Panc1 (cell line): ENCODE data around the gene DZIP1. TPM values are rescaled to one million over a fixed set of nuclear protein-coding genes. Genes with fewer than 3 reads are reported as not detected.

Source experiments
- ATAC-seq: fragments of 200-7000 bp; cut with Tn5 transposase; 2 replicates; pipeline ENCODE4 v1.9.1; 2020; ENCODE audit warnings: mild to moderate bottlenecking, moderate library complexity
- BruUV-seq: library from RNA; stranded (reverse); fragments of 400-500 nt; replicated peaks from 2 replicates; lab custom pipeline; 2021; lab: Mats Ljungman, UMichigan
- CTCF ChIA-PET: fragments of 300-600 bp; sonication (Branson Sonifier 250); formaldehyde crosslinking; loops from one replicate; lab custom pipeline; 2022; ENCODE audit warnings: antibody characterized with exemption; lab: Charles Lee
- POLR2A ChIA-PET: fragments of 300-600 bp; sonication (Branson Sonifier 250); formaldehyde crosslinking; loops from one replicate; lab custom pipeline; 2022; ENCODE audit warnings: antibody characterized with exemption; lab: Charles Lee
- DNase-seq: peaks from one replicate; pipeline ENCODE4 v3.0.0-alpha.2; 2010; ENCODE audit warnings: low read depth, low spot score
- H3K27ac ChIP-seq: 2 replicates; pipeline ENCODE4 v1.5.1; 2011; ENCODE audit warnings: mild to moderate bottlenecking, low read length, inconsistent platforms
- H3K27me3 ChIP-seq: fragments of 200-500 bp; sonication (Bioruptor generic); 2 replicates; pipeline ENCODE4 v1.6.0; 2014; ENCODE audit warnings: low read length, inconsistent platforms; ENCODE audit not compliant: control insufficient read depth, insufficient read depth
- H3K36me3 ChIP-seq: fragments of 200-500 bp; sonication (Bioruptor generic); 2 replicates; pipeline ENCODE4 v1.5.1; 2014; ENCODE audit warnings: inconsistent platforms, mild to moderate bottlenecking, low read length, moderate library complexity; ENCODE audit not compliant: control insufficient read depth, insufficient read depth
- H3K4me1 ChIP-seq: 2 replicates; pipeline ENCODE4 v1.5.1; 2011; ENCODE audit warnings: inconsistent platforms, mild to moderate bottlenecking, low read length, moderate library complexity; ENCODE audit not compliant: control insufficient read depth, insufficient read depth
- H3K4me3 ChIP-seq, 2 experiments: 2 replicates each; pipeline ENCODE4 v1.5.1; 2011 to 2012; ENCODE audit warnings: low read depth in 2 of 2, low read length in 2 of 2, mild to moderate bottlenecking in 2 of 2, inconsistent platforms in 1 of 2, moderate library complexity in 1 of 2
- H3K9me3 ChIP-seq: fragments of 200-500 bp; sonication (Bioruptor generic); 2 replicates; pipeline ENCODE4 v1.5.1; 2014; ENCODE audit warnings: low read depth, mild to moderate bottlenecking, inconsistent platforms, low read length, moderate library complexity; ENCODE audit not compliant: control insufficient read depth, insufficient read depth
- POLR2AphosphoS5 ChIP-seq: IDR thresholded peaks from 2 replicates; pipeline ENCODE4 v1.6.1; 2012; ENCODE audit warnings: mild to moderate bottlenecking, low read depth, low read length, moderate library complexity
- SIN3A ChIP-seq: IDR thresholded peaks from 2 replicates; pipeline ENCODE4 v1.6.1; 2012; ENCODE audit warnings: low read depth, mild to moderate bottlenecking, low read length, moderate library complexity, borderline replicate concordance; ENCODE audit not compliant: insufficient read depth
- TCF7L2 ChIP-seq: IDR thresholded peaks from 2 replicates; pipeline ENCODE4 v1.6.1; 2011; ENCODE audit warnings: mild to moderate bottlenecking, low read depth, low read length, inconsistent platforms
- in situ Hi-C: cut with HindIII; loops from 2 replicates; pipeline ENCODE4 v1.10.0; 2016; ENCODE audit warnings: low sequenced_read_pairs, low pct_unique_long_range_greater_than_20kb
- intact Hi-C: fragments of 100-400 bp; cut with micrococcal nuclease; formaldehyde crosslinking; loops from one replicate; pipeline ENCODE4 v1.10.0; 2022; ENCODE audit not compliant: unreplicated experiment
- total RNA-seq: library from RNA; stranded (reverse); gene quantifications from one replicate; pipeline ENCODE4 v1.2.1, GENCODE V29; 2021; ENCODE audit not compliant: unreplicated experiment
- TF ChIP-seq, protein P1 (sequence below): fragments of 450-650 bp; IDR thresholded peaks from 2 replicates; pipeline ENCODE4 v1.5.1; 2017; ENCODE audit warnings: mild to moderate bottlenecking
- TF ChIP-seq, protein P2 (sequence below), 2 experiments: IDR thresholded peaks; 2 replicates each; pipeline ENCODE4 v1.6.1; 2011 to 2012; ENCODE audit warnings: low read depth in 2 of 2, control low read depth in 1 of 2, low read length in 1 of 2, mild to moderate bottlenecking in 1 of 2, moderate library complexity in 1 of 2; ENCODE audit not compliant: insufficient read depth in 1 of 2

Gene DZIP1
- total RNA-seq, 1 experiment from 2014 or later: 22.9 TPM

DNA sequence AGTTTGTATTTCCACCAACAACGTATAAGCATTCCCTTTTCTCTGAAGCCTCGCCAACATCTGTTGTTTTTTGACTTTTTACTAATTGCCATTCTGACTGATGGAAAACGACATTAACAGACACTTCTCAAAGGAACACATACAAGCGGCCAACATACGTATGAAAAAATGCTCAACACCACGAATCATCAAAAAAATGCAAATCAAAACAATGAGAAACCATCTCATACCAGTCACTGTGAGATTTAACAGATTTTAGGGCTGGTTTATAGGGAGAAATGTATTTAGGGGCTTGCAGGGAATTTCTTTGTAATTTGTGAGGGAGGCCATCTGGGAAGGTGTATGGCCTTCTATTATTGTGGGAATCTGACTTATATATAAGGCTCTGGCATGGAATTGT lies 2.8 kb upstream of the DZIP1 start:
- H3K27me3 ChIP-seq: no peaks in the 10 kb centered on the region
- POLR2A ChIA-PET: no interaction called here
- H3K36me3 ChIP-seq: no peaks in the 10 kb centered on the region
- CTCF ChIA-PET: no interaction called here
- H3K4me1 ChIP-seq: 0 out of 2 replicates have a peak, but pooled peaks cover 5% of the 10 kb centered on the region
- H3K27ac ChIP-seq: no peak overlapping the region
- DNase-seq: no peak
- ATAC-seq: no peak
- no peak overlapping the region for H3K4me3 ChIP-seq
- TF ChIP-seq, protein P1, sequence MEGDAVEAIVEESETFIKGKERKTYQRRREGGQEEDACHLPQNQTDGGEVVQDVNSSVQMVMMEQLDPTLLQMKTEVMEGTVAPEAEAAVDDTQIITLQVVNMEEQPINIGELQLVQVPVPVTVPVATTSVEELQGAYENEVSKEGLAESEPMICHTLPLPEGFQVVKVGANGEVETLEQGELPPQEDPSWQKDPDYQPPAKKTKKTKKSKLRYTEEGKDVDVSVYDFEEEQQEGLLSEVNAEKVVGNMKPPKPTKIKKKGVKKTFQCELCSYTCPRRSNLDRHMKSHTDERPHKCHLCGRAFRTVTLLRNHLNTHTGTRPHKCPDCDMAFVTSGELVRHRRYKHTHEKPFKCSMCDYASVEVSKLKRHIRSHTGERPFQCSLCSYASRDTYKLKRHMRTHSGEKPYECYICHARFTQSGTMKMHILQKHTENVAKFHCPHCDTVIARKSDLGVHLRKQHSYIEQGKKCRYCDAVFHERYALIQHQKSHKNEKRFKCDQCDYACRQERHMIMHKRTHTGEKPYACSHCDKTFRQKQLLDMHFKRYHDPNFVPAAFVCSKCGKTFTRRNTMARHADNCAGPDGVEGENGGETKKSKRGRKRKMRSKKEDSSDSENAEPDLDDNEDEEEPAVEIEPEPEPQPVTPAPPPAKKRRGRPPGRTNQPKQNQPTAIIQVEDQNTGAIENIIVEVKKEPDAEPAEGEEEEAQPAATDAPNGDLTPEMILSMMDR: no peak
- TF ChIP-seq POLR2AphosphoS5 (no peak), SIN3A (no peak), TCF7L2 (no peak)
- TF ChIP-seq, protein P2, sequence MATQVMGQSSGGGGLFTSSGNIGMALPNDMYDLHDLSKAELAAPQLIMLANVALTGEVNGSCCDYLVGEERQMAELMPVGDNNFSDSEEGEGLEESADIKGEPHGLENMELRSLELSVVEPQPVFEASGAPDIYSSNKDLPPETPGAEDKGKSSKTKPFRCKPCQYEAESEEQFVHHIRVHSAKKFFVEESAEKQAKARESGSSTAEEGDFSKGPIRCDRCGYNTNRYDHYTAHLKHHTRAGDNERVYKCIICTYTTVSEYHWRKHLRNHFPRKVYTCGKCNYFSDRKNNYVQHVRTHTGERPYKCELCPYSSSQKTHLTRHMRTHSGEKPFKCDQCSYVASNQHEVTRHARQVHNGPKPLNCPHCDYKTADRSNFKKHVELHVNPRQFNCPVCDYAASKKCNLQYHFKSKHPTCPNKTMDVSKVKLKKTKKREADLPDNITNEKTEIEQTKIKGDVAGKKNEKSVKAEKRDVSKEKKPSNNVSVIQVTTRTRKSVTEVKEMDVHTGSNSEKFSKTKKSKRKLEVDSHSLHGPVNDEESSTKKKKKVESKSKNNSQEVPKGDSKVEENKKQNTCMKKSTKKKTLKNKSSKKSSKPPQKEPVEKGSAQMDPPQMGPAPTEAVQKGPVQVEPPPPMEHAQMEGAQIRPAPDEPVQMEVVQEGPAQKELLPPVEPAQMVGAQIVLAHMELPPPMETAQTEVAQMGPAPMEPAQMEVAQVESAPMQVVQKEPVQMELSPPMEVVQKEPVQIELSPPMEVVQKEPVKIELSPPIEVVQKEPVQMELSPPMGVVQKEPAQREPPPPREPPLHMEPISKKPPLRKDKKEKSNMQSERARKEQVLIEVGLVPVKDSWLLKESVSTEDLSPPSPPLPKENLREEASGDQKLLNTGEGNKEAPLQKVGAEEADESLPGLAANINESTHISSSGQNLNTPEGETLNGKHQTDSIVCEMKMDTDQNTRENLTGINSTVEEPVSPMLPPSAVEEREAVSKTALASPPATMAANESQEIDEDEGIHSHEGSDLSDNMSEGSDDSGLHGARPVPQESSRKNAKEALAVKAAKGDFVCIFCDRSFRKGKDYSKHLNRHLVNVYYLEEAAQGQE (IDR thresholded peaks at IDR 0.05; ENCODE audit: insufficient read depth in 1 of 2, low read depth in 2 of 2, low read length in 1 of 2): no peak
- intact Hi-C loops: no loop called here
- no TSS peak for BruUV-seq
- in situ Hi-C loops: no loop called here
- no peaks in the 10 kb centered on the region for H3K9me3 ChIP-seq

DNA sequence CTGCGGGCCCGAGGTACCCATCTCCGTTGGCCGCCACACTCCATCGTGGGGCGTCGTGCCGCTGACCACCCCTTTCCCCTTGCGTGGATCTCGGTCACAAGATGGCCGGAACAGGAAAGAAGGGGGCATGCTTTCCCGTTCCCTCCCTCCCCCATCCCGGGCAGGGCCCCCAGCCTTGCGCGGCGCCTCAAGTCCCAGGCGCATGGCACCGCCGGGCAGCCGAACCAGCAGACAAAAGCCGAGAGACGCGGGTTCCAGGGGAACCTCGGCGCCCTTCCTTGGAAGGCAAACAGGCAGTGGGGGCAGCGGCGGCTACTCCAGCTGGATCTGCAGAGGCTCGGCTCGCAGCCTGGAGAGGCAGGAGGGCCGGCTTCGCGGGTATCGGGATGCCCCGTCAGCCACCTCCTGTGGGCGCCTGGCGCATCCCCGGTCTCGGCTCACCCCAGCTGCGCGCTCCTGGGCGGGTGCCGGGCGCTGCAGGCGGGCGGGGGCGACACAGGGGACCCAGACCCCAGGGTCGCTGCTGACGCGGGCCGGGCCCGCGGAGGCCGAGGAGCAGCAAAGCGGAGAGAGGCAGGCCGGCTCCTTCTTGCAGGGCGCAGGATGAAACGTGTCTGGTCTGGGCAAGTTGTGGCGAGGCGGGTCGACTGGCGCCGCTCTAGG lies 439 bp downstream of the DZIP1 start:
- CTCF ChIA-PET: interaction anchor here (0.6 kb wide), 1 partner anchor 340 kb away, joined by 3 read pairs; no protein-coding TSS in a partner anchor
- H3K4me1 ChIP-seq: 0 out of 2 replicates have a peak, but pooled peaks cover 5% of the 10 kb centered on the region
- H3K9me3 ChIP-seq: no peaks in the 10 kb centered on the region
- intact Hi-C loops (no loop called here), in situ Hi-C loops (no loop called here)
- H3K36me3 ChIP-seq: no peaks in the 10 kb centered on the region
- no TSS peak for BruUV-seq
- TF ChIP-seq TCF7L2 (no peak), POLR2AphosphoS5 (no peak), SIN3A (no peak)
- TF ChIP-seq, protein P2 (IDR thresholded peaks at IDR 0.05; ENCODE audit: insufficient read depth in 1 of 2, low read depth in 2 of 2, low read length in 1 of 2): no peak
- TF ChIP-seq, protein P1: no peak
- H3K27me3 ChIP-seq: no peaks in the 10 kb centered on the region
- ATAC-seq (peak; percentile 84), DNase-seq (no peak)
- peak overlapping the region; percentile 58; the same call in 1 of the 2 replicates for H3K27ac ChIP-seq
- H3K4me3 ChIP-seq: peak overlapping the region; percentile 67 to 79
- POLR2A ChIA-PET: no interaction called here
